ENCODE measurements around the gene TOGARAM1.

TOGARAM1 gene, protein sequence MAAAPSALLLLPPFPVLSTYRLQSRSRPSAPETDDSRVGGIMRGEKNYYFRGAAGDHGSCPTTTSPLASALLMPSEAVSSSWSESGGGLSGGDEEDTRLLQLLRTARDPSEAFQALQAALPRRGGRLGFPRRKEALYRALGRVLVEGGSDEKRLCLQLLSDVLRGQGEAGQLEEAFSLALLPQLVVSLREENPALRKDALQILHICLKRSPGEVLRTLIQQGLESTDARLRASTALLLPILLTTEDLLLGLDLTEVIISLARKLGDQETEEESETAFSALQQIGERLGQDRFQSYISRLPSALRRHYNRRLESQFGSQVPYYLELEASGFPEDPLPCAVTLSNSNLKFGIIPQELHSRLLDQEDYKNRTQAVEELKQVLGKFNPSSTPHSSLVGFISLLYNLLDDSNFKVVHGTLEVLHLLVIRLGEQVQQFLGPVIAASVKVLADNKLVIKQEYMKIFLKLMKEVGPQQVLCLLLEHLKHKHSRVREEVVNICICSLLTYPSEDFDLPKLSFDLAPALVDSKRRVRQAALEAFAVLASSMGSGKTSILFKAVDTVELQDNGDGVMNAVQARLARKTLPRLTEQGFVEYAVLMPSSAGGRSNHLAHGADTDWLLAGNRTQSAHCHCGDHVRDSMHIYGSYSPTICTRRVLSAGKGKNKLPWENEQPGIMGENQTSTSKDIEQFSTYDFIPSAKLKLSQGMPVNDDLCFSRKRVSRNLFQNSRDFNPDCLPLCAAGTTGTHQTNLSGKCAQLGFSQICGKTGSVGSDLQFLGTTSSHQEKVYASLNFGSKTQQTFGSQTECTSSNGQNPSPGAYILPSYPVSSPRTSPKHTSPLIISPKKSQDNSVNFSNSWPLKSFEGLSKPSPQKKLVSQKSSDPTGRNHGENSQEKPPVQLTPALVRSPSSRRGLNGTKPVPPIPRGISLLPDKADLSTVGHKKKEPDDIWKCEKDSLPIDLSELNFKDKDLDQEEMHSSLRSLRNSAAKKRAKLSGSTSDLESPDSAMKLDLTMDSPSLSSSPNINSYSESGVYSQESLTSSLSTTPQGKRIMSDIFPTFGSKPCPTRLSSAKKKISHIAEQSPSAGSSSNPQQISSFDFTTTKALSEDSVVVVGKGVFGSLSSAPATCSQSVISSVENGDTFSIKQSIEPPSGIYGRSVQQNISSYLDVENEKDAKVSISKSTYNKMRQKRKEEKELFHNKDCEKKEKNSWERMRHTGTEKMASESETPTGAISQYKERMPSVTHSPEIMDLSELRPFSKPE (N-terminal part only)

DNA sequence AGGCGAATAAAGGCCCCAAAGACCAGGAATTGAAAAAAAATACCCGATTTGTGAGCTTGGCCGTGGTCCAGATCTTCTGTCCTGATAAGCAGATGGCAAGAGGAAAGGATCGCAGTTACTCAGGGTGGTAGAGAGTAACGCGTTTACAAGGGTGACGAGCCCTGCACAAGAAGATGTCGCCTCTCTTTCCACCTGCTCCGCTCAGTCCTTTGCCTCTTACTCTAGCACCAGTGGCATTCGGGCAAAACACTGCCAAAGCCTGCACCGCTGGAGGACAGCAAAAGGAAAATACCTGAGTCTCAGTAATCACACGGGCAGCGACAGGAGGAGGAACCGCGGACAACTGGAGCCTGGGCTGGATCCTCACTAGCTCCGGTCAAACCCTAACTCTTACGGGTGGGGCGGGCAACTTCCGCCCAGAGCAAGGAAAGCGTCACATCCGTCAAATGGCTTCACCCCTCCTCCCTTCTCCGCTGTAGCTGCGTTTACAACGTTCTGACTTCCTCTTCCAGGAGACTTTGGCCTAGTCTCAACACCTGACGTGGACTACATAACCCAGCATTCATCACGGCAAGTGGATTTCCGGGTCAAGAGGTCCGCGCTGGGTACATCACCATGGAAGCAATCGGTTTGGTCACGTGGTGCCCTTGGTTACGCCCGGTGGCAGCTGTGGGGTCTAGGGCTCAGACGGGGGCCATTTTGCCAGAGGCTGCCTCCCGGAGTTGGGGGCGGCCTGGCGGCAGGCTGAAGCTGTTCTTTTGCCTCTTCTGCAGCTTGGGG, at the start of gene TOGARAM1, which contains the start of gene KLHL28:
TOGARAM1 (plus strand) TSS at position 637 of the 780 bp plus-strand sequence. CDS start 232 bp downstream, outside the sequence.
KLHL28 (minus strand) TSS at position 394 of the 780 bp plus-strand sequence. CDS start 16,019 bp downstream, outside the sequence.
- peak within 1 kb of the TSS; percentile 94 for H3K4me3 ChIP-seq (ENCODE audit: low read depth, low read length)
- H3K9me3 ChIP-seq (ENCODE audit: control insufficient read depth, insufficient read depth, low read length), result no peaks in the 10 kb centered on the region
- H3K27me3 ChIP-seq (ENCODE audit: control insufficient read depth, insufficient read depth, low read length), result no peaks in the 10 kb centered on the region
- H3K36me3 ChIP-seq (ENCODE audit: control insufficient read depth, insufficient read depth, low read length), result no peaks in the 10 kb centered on the region
- H3K9ac ChIP-seq (ENCODE audit: low read depth, low read length), result peak within 1 kb of the TSS; percentile 61
- peaks cover 3% of the 10 kb centered on the region for H3K4me1 ChIP-seq (ENCODE audit: control insufficient read depth, insufficient read depth, low read length)

DNA sequence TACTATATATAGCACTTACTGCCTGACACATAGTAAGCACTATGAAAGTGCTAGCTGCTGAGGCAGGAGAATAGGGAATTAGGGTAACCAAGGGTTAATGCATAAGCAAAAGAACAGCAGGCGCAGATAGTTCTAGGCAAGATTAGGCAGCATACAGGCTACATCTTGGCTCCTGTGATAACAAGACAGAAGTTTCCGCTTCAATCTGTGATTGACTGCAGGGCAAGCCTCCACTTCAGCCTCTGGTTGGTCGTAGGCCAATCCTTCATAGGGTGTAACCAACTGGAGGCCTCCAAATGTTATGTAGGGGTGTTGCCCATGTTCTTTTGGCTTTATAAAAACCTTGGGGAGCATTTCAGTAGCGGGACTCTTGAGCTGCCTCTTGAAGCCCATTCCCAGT, 47.1 kb upstream of the TOGARAM1 start:
- Histone ChIP-seq H3K4me1 (ENCODE audit: control insufficient read depth, insufficient read depth, low read length) (no peaks in the 10 kb centered on the region), H3K9me3 (ENCODE audit: control insufficient read depth, insufficient read depth, low read length) (no peaks in the 10 kb centered on the region), H3K27me3 (ENCODE audit: control insufficient read depth, insufficient read depth, low read length) (no peaks in the 10 kb centered on the region), H3K36me3 (ENCODE audit: control insufficient read depth, insufficient read depth, low read length) (no peaks in the 10 kb centered on the region), H3K9ac (ENCODE audit: low read depth, low read length) (no peak overlapping the region), H3K4me3 (ENCODE audit: low read depth, low read length) (no peak overlapping the region)

DNA sequence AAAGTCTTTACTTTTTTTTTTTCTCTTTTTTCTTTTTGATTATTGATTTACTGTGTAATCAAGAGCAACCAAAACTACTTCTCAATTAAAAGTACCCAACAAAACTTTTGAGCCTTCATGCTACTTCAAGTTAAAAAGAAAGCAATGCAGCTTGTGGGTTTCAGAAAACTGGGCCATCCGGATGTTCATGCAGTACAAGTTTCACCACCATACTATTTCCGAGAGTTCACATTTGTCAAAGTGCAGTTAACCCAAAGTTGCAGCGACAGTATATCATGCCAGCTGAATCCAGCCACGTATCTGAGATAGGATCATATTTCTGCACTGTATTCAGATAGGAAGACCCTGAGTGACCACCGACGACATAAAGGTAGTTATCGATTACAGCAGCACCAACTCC, 33.2 kb upstream of the TOGARAM1 start:
- no peak overlapping the region for H3K4me3 ChIP-seq (ENCODE audit: low read depth, low read length)
- no peak overlapping the region for H3K9ac ChIP-seq (ENCODE audit: low read depth, low read length)
- H3K27me3 ChIP-seq (ENCODE audit: control insufficient read depth, insufficient read depth, low read length), result no peaks in the 10 kb centered on the region
- no peaks in the 10 kb centered on the region for H3K4me1 ChIP-seq (ENCODE audit: control insufficient read depth, insufficient read depth, low read length)
- no peaks in the 10 kb centered on the region for H3K36me3 ChIP-seq (ENCODE audit: control insufficient read depth, insufficient read depth, low read length)
- no peaks in the 10 kb centered on the region for H3K9me3 ChIP-seq (ENCODE audit: control insufficient read depth, insufficient read depth, low read length)

DNA sequence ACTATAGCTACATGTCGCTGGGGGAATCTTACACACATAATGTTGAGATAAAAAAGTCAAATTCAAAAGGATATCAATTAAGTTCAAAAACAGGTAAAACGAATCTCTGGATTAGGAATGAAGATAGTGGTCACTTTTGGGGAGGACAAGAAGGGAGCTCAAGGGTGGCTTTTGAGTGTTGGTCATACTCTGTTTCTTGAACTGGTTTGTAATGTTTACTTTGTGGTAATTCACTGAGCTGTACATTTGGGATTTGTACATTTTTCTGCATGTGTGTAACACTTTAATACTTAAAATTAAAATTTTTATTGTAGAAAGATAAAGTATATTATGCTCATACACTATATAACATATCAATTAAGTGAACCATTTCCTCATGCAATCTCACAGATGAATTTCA, 26.8 kb upstream of the TOGARAM1 start:
- Histone ChIP-seq H3K4me1 (ENCODE audit: control insufficient read depth, insufficient read depth, low read length) (no peaks in the 10 kb centered on the region), H3K27me3 (ENCODE audit: control insufficient read depth, insufficient read depth, low read length) (no peaks in the 10 kb centered on the region), H3K4me3 (ENCODE audit: low read depth, low read length) (no peak overlapping the region), H3K9me3 (ENCODE audit: control insufficient read depth, insufficient read depth, low read length) (no peaks in the 10 kb centered on the region), H3K36me3 (ENCODE audit: control insufficient read depth, insufficient read depth, low read length) (no peaks in the 10 kb centered on the region), H3K9ac (ENCODE audit: low read depth, low read length) (no peak overlapping the region)

DNA sequence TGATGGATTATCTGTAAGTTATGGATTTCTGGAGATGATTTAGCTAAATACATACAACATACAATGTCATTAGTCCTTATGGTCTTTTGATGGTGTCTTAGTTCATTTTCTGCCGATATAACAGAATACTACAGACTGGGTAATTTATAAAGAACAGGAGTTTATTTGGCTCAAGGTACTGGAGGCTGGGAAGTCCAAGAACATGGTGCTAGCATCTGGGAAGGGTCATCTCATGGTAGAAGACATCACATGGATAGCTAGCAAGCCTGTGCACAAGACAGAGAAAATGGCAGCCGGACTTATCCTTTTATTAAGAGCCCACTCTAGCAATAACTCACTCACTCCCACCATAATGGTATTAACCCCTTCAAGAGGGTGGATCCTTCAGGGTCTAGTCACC, 24.4 kb upstream of the TOGARAM1 start:
- Histone ChIP-seq H3K9me3 (ENCODE audit: control insufficient read depth, insufficient read depth, low read length) (no peaks in the 10 kb centered on the region), H3K36me3 (ENCODE audit: control insufficient read depth, insufficient read depth, low read length) (no peaks in the 10 kb centered on the region), H3K4me1 (ENCODE audit: control insufficient read depth, insufficient read depth, low read length) (no peaks in the 10 kb centered on the region), H3K27me3 (ENCODE audit: control insufficient read depth, insufficient read depth, low read length) (no peaks in the 10 kb centered on the region), H3K4me3 (ENCODE audit: low read depth, low read length) (no peak overlapping the region), H3K9ac (ENCODE audit: low read depth, low read length) (no peak overlapping the region)

DNA sequence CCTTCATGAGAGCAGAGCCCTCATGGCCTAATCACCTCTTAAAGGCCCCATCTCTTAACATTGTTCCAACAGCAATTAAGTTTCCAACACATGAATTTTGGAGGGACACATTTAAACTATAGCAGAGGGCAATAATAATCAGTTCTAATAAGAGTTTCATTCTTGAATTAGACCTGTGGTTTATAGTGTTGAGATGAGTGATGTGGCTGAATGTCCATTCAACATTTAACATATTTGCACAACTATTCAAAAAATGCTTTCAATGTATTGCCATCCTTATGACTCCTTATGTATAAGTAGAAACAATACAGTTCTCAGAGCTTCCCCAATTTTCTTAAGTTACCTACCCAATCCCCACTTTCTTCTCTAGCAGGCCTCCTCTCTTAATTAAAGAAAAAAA, 21.8 kb upstream of the TOGARAM1 start:
- Histone ChIP-seq H3K4me1 (ENCODE audit: control insufficient read depth, insufficient read depth, low read length) (no peaks in the 10 kb centered on the region), H3K9ac (ENCODE audit: low read depth, low read length) (no peak overlapping the region), H3K36me3 (ENCODE audit: control insufficient read depth, insufficient read depth, low read length) (no peaks in the 10 kb centered on the region), H3K9me3 (ENCODE audit: control insufficient read depth, insufficient read depth, low read length) (no peaks in the 10 kb centered on the region), H3K4me3 (ENCODE audit: low read depth, low read length) (no peak overlapping the region), H3K27me3 (ENCODE audit: control insufficient read depth, insufficient read depth, low read length) (no peaks in the 10 kb centered on the region)

DNA sequence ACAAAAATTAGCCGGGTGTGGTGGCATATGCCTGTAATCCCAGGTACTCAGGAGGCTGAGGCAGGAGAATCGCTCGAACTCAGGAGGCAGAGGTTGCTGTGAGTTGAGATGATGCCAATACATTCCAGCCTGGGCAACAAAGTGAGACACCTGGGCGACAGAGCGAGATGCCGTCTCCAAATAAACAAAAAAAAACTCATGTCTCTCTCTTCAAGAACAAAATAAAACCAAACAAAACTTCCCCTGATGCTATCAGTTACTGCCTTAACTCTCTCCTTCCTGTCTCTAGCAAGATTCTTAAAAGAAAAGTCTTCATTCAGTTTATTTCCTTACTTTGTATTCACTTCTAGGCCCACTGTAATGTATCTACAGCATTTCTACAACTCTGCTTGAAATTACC, 21.0 kb upstream of the TOGARAM1 start:
- Histone ChIP-seq H3K9ac (ENCODE audit: low read depth, low read length) (no peak overlapping the region), H3K36me3 (ENCODE audit: control insufficient read depth, insufficient read depth, low read length) (no peaks in the 10 kb centered on the region), H3K4me1 (ENCODE audit: control insufficient read depth, insufficient read depth, low read length) (no peaks in the 10 kb centered on the region)

DNA sequence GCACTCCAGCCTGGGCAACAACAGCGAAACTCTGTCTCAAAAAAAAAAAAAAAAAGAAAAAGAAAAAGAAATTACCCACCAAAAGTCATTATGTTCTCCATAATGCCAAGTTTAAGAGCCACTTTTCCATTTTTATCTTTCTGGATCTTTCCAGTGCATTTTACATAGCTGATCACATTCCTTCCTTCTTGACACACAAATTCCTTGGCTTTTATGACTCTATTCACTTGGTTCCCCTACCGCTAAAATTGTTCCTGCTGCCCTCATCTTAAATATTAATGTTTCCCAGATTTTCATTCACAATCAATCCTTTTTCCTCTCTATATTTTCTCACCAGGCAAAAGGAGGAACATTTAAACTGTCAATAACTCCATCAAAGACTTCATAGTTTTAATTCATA, 20.4 kb upstream of the TOGARAM1 start:
- H3K9me3 ChIP-seq (ENCODE audit: control insufficient read depth, insufficient read depth, low read length), result no peaks in the 10 kb centered on the region
- no peak overlapping the region for H3K9ac ChIP-seq (ENCODE audit: low read depth, low read length)
- no peaks in the 10 kb centered on the region for H3K4me1 ChIP-seq (ENCODE audit: control insufficient read depth, insufficient read depth, low read length)
- no peaks in the 10 kb centered on the region for H3K27me3 ChIP-seq (ENCODE audit: control insufficient read depth, insufficient read depth, low read length)
- H3K4me3 ChIP-seq (ENCODE audit: low read depth, low read length), result no peak overlapping the region
- no peaks in the 10 kb centered on the region for H3K36me3 ChIP-seq (ENCODE audit: control insufficient read depth, insufficient read depth, low read length)

More for the DNA sequence above, 21.0 kb upstream of the TOGARAM1 start:
- Histone ChIP-seq H3K9me3 (ENCODE audit: control insufficient read depth, insufficient read depth, low read length) (no peaks in the 10 kb centered on the region), H3K4me3 (ENCODE audit: low read depth, low read length) (no peak overlapping the region), H3K27me3 (ENCODE audit: control insufficient read depth, insufficient read depth, low read length) (no peaks in the 10 kb centered on the region)

DNA sequence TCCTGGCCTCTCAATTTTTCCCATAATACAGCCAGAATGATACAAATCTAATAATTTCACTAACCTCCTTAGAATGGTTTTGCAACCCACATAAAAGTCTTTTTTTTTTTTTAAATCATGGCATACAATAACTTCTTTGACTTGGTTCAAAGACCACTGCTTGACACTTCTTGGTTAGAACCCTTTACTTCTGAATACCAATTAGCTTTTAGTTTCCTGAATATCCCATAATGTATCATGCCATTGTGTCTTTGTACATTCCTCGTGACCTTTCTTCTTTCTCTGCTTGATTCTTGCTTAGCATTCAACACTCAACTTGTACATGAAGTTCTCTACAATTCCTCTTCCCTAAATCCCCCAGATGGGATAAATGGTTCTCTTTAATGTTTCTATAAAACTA, 19.6 kb upstream of the TOGARAM1 start:
- no peaks in the 10 kb centered on the region for H3K4me1 ChIP-seq (ENCODE audit: control insufficient read depth, insufficient read depth, low read length)
- H3K9ac ChIP-seq (ENCODE audit: low read depth, low read length), result no peak overlapping the region
- no peaks in the 10 kb centered on the region for H3K9me3 ChIP-seq (ENCODE audit: control insufficient read depth, insufficient read depth, low read length)
- H3K4me3 ChIP-seq (ENCODE audit: low read depth, low read length), result no peak overlapping the region
- no peaks in the 10 kb centered on the region for H3K36me3 ChIP-seq (ENCODE audit: control insufficient read depth, insufficient read depth, low read length)
- no peaks in the 10 kb centered on the region for H3K27me3 ChIP-seq (ENCODE audit: control insufficient read depth, insufficient read depth, low read length)

DNA sequence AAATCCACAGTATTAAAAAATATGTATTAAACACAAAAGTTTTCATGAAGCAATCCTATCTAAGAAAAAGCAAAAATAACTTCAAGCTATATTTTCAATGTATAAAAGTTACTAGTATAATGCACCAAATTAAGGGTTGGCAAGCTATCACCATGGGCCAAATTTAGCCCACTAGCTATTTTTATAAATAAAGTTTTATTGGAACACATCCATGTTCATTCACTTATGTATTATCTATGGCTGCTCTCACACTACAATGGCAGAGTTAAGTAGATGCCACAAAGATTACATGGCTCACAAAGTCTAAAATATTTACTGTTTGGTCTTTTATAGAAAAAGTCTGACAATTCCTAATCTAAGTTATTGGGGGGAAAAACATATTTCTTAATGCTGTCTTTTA, 17.9 kb upstream of the TOGARAM1 start:
- no peak overlapping the region for H3K4me3 ChIP-seq (ENCODE audit: low read depth, low read length)
- H3K9ac ChIP-seq (ENCODE audit: low read depth, low read length), result no peak overlapping the region
- no peaks in the 10 kb centered on the region for H3K9me3 ChIP-seq (ENCODE audit: control insufficient read depth, insufficient read depth, low read length)
- no peaks in the 10 kb centered on the region for H3K27me3 ChIP-seq (ENCODE audit: control insufficient read depth, insufficient read depth, low read length)
- no peaks in the 10 kb centered on the region for H3K4me1 ChIP-seq (ENCODE audit: control insufficient read depth, insufficient read depth, low read length)
- H3K36me3 ChIP-seq (ENCODE audit: control insufficient read depth, insufficient read depth, low read length), result no peaks in the 10 kb centered on the region

DNA sequence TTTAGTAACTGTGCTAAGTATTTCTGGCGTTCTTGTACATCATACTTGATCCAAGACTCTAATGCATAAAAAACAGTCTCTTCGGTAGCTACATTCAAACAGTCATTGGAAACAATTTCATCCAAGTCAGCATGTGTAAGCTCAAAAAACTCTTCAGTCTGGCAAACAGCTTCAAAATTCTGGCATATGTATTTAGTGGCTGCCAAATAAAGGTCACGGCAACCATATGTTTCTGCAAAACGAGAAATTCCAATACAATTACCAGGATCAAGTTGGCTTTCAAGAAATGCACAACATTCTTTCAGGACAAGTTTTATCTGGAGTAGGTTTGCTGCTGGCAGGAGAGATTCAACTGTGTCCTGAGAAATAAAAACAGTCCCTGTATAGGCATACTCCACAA, 16.7 kb upstream of the TOGARAM1 start:
- H3K9ac ChIP-seq (ENCODE audit: low read depth, low read length), result no peak overlapping the region

More for the DNA sequence above, 16.7 kb upstream of the TOGARAM1 start:
- Histone ChIP-seq H3K4me3 (ENCODE audit: low read depth, low read length) (no peak overlapping the region), H3K36me3 (ENCODE audit: control insufficient read depth, insufficient read depth, low read length) (no peaks in the 10 kb centered on the region), H3K9me3 (ENCODE audit: control insufficient read depth, insufficient read depth, low read length) (no peaks in the 10 kb centered on the region), H3K27me3 (ENCODE audit: control insufficient read depth, insufficient read depth, low read length) (no peaks in the 10 kb centered on the region), H3K4me1 (ENCODE audit: control insufficient read depth, insufficient read depth, low read length) (no peaks in the 10 kb centered on the region)
